ENCODE results near the gene MED27.

GRCh38 chr9:131854896-131855613, 224.6 kb downstream of the MED27 start:
- TF ChIP-seq POLR2A (IDR thresholded peaks at IDR 0.05; ENCODE audit: low read depth, low read length) (no peak), POLR2AphosphoS5 (IDR thresholded peaks at IDR 0.05; ENCODE audit: low read depth, low read length) (no peak)

Measured in GM12892 (cell line).